NB4 (cell line): ENCODE data around the gene ITGB4.

Experiments used
- DNase-seq: peaks from one replicate; pipeline ENCODE4 v3.0.0; 2010; ENCODE audit warnings: low read depth
- H3K4me3 ChIP-seq: one replicate; pipeline ENCODE4 v1.5.1; 2011; ENCODE audit warnings: mild to moderate bottlenecking, low read depth, low read length, moderate library complexity
- MYC ChIP-seq: IDR thresholded peaks from 2 replicates; pipeline ENCODE4 v1.6.1; 2011; ENCODE audit warnings: low read depth, low read length
- POLR2A ChIP-seq: IDR thresholded peaks from 2 replicates; pipeline ENCODE4 v1.6.1; 2011; ENCODE audit warnings: mild to moderate bottlenecking; ENCODE audit not compliant: insufficient read length; ENCODE audit errors: extremely low read depth
- TF ChIP-seq, protein P1 (sequence below): IDR thresholded peaks from 2 replicates; pipeline ENCODE4 v1.6.1; 2011; ENCODE audit warnings: low read depth, low read length
- TF ChIP-seq, protein P2 (sequence below): IDR thresholded peaks from one replicate; pipeline ENCODE4 v1.5.1; 2012; ENCODE audit warnings: low read depth, low read length

The ITGB4 gene

DNA sequence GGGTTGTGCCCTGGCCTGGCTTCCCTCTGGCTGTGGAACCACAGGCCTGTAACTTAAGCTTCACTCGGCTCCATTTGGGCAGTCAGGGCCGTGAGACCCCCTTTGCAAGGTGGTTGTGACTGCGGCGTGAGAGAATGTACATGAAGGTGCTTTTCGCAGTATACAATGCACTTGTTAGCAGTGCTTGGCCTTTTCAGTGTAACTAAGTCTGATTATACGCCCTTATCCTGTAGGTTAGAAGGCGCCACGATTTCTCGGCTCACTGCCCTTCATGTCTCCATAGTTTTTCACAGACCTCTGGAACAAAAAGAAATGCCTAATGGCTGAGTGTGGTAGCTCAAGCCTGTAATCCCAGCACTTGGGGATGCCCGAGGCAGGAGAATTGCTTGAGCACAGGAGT, 40.8 kb upstream of the ITGB4 start:
- TF ChIP-seq, protein P1, sequence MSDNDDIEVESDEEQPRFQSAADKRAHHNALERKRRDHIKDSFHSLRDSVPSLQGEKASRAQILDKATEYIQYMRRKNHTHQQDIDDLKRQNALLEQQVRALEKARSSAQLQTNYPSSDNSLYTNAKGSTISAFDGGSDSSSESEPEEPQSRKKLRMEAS, result no peak
- TF ChIP-seq POLR2A (no peak), MYC (no peak)
- TF ChIP-seq, protein P2, sequence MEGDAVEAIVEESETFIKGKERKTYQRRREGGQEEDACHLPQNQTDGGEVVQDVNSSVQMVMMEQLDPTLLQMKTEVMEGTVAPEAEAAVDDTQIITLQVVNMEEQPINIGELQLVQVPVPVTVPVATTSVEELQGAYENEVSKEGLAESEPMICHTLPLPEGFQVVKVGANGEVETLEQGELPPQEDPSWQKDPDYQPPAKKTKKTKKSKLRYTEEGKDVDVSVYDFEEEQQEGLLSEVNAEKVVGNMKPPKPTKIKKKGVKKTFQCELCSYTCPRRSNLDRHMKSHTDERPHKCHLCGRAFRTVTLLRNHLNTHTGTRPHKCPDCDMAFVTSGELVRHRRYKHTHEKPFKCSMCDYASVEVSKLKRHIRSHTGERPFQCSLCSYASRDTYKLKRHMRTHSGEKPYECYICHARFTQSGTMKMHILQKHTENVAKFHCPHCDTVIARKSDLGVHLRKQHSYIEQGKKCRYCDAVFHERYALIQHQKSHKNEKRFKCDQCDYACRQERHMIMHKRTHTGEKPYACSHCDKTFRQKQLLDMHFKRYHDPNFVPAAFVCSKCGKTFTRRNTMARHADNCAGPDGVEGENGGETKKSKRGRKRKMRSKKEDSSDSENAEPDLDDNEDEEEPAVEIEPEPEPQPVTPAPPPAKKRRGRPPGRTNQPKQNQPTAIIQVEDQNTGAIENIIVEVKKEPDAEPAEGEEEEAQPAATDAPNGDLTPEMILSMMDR, result no peak
- no peak overlapping the region for H3K4me3 ChIP-seq
- DNase-seq, result no peak

DNA sequence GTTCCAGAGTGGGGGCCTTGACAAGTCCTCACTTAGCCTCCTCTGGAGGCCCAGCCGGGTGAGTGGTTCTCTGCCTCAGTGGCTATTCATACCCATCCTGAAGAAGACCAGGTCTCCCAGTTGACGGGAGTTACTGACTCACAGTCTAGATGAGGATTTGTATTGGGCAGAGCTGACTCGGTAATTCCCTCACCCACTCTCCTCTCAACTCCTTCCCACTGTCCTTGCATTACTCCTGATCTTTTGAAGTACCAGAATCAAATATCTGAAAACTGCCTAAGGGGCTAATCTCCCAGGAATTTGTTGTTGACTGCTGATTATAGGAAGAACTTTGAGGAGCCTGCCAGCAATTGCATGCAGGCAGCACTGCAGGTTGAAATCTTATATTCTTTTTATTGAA, 40.0 kb upstream of the ITGB4 start:
- no peak for DNase-seq
- H3K4me3 ChIP-seq, result no peak overlapping the region
- TF ChIP-seq MYC (no peak), POLR2A (no peak)
- TF ChIP-seq, protein P2, result no peak
- TF ChIP-seq, protein P1, result no peak

DNA sequence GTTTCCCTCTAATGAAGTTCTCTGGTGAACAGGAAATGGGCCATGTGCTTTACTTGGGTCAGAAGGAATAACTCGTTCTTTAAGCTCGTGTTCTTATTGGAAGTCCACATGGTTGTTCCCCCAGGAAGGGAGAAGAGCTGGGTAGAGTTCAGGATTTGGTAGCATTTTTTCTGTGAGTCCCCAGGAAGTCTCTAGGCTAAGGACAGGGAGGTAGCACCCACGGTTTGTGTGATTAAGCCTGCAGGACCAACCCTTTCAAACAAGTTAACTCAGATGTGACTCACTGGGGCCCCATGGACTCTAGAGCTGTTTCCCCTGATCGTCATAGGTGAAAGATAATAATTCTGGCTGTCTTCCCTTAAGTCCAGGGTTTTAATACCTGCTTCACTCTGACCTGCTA, 37.7 kb upstream of the ITGB4 start:
- DNase-seq, result peak; percentile 27
- H3K4me3 ChIP-seq, result no peak overlapping the region
- TF ChIP-seq, protein P2, result no peak
- TF ChIP-seq, protein P1, result peak; percentile 39; the same call in 1 of the 2 replicates

DNA sequence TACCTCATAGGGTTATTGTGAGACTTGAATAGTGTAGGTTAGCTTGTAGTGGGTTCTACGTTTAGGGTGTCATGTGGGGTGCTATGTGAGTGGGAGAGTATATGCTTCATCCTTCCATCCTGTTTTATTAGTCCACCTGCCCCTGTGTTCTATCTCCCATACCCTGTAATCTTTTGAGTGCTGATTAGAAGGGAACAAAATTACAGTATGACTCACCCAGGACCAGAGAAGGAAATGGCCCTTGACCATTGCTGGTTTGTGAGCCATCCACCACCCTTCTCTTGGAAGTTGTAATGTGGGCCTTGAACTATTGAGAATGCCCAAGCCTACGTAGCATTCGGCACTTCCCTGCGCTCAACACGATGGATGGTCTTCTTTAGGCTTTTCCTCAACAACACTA, 37.0 kb upstream of the ITGB4 start:
- DNase-seq, result no peak
- TF ChIP-seq MYC, result no peak
- TF ChIP-seq, protein P2, result no peak
- TF ChIP-seq, protein P1, result no peak
- TF ChIP-seq POLR2A, result no peak
- H3K4me3 ChIP-seq, result no peak overlapping the region

DNA sequence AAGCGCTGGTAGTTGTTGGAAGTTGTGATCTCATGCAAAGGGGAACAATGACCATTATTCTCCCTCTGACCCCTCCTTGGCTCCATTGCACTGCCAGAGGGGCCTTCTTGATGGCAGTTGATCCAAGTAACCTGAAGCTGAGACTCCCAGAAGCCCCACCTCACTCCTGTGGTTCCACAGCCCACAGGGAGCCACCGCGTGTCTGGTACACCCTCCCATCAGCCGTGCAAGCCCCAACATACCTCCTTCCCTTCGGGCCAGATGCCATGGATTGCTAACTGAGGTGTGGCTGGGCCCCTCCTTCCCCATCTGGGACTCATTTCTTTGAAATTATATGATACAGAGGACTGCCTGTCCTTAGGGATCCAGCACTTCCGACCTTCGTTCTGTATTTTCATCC, 36.3 kb upstream of the ITGB4 start:
- no peak overlapping the region for H3K4me3 ChIP-seq
- TF ChIP-seq, protein P2, result no peak
- TF ChIP-seq POLR2A, result no peak
- TF ChIP-seq, protein P1, result no peak
- no peak for TF ChIP-seq MYC
- DNase-seq, result no peak

DNA sequence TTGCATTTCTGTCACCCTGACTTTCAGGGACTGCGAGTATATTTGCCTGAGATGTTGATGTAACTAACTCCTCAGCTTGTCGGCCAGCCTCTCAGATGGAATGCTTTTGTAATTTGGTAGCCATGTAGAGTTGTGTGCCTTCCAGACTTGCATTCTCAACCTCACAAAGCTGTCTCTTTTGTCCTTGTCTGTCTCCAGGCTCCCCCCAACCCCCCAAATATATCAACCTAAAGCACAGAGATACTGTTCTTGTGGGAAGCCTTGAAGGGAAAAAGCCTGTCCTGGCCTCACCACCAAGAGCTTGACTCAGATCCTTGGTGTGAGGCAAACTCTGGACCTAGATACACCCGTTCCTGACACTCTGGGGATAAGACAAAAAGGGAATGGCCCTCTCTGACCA, 35.8 kb upstream of the ITGB4 start:
- no peak overlapping the region for H3K4me3 ChIP-seq
- no peak for DNase-seq
- TF ChIP-seq MYC (no peak), POLR2A (no peak)
- TF ChIP-seq, protein P2, result no peak
- TF ChIP-seq, protein P1, result no peak
